Suprapubic skin (tissue), 3 donors: ENCODE measurements around the gene KCTD18.

Source experiments
- CTCF ChIP-seq, 2 donors: fragments of 200-600 bp in 1 of 2; fragments of 450-650 bp in 1 of 2; sonication (generic) in 1 of 2; IDR thresholded peaks; one replicate each; pipeline ENCODE4 v1.5.1; 2016 to 2019; ENCODE audit warnings: antibody characterized with exemption in 2 of 2, mild to moderate bottlenecking in 1 of 2, moderate library complexity in 1 of 2
- POLR2AphosphoS5 ChIP-seq, 3 donors: sonication (generic); formaldehyde crosslinking; IDR thresholded peaks; one replicate each; pipeline ENCODE4 v1.6.1; 2017; ENCODE audit warnings: antibody characterized with exemption in 3 of 3

GRCh38 chr2:200533754-200534153, 23.9 kb upstream of the KCTD18 start:
- TF ChIP-seq POLR2AphosphoS5 (IDR thresholded peaks at IDR 0.05): no peak
- no peak for TF ChIP-seq CTCF (IDR thresholded peaks at IDR 0.05)
